ENCODE data around the gene NEU4. TPM values are rescaled to one million over a fixed set of nuclear protein-coding genes. Genes with fewer than 3 reads are reported as not detected.
"Not testable (repeated sequence)": the region's sequence is repeated elsewhere in the genome, so short reads cannot be mapped to it uniquely, and the experiment has no call there.

The NEU4 gene
- total RNA-seq, 1 experiment from 2014 or later, result not detected

DNA sequence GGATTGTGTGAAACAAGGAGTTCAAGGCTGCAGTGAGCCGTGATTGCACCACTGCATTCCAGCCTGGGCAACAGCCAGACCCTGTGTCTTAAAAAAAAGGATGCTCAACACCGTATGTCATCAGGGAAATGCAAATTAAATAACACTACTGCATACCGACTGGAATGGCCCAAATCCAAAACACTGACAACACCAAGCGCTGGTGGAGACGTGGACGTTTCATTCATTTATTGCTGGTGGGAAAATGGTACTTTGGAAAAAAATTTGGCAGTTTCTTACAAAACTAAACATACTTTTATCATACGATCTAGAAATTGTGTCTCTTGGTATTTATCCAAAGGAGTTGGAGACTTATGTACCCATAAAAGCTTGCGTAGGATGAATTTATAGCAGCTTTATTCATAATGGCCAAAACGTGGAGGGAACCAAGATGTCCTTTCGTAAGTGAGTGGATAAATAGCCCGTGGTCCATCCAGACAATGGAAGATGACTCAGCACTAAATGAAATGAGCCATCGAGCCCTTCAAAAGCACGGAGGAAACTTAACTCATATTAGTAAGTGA, 24.2 kb downstream of the NEU4 start:
- DNase-seq (ENCODE audit: low spot score), result no peak

DNA sequence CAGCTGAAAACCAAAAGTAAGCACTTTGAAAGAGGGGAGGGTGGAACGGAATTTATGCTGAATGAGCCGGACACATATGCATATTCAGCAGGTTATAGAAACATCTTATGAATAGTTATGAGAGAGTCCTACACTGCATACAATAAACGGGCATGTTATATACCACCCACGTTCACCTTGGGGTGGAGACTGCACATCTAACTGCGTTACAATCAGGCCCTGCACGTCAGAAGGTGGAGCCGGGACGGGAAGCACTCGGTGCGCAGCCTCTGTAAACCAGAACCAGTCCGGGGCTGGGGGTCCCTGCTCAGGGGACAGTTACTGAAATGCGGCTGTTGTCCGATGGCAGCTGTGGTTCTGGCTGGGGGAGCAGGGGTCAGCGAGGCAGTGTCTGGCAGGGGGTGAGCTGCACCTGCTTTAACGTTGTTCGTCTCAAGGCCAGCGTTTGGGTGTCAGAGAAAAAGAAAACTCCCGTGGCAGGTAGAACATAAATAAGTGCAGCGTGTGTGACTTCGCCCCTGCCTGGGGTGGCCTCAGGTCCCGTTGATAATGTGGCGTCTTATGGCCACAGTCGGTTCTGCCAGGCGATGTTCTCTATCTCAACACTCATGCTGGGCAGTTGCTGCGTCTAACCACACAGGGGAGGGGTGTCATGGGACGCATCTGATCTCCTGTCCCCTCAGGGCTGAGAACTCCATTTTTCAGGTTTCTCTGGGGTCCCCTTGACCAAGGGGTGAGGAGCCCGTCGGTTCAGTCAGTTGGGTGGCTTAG, 24.9 kb downstream of the NEU4 start:
- not testable (repeated sequence) for DNase-seq (ENCODE audit: low spot score)

DNA sequence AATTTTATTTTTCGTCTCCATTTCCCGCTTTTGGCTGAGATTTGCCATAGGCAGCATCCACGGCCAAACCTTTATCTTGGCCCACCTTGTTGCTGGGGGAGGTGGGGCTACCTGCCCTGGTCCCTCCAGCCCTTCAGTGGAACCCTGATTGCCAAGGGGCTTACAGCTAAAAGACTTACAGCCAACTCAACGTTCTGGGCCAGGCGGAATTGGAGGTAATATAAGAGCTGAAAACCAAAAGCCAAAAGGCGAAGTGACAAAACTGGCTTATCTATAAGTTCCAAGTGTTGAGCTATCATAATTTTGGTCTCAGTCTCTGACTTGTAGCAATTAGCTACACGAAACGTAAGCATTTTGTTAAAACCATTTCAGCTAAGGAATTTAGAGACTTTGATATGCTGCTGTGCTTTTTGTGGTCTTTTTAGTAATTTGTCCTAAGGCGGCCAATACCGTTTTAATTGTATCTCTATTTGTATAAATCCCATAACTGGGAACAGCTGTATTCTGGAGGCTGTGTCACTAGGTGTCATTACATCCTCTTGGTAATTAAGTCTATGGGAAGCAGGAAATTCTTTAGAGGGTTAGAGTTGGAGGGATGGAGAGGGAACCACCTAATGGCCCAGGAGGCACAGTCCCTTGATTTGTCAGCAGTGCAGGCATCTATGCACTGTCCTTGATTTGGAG, 25.7 kb downstream of the NEU4 start:
- DNase-seq (ENCODE audit: low spot score), result no peak

DNA sequence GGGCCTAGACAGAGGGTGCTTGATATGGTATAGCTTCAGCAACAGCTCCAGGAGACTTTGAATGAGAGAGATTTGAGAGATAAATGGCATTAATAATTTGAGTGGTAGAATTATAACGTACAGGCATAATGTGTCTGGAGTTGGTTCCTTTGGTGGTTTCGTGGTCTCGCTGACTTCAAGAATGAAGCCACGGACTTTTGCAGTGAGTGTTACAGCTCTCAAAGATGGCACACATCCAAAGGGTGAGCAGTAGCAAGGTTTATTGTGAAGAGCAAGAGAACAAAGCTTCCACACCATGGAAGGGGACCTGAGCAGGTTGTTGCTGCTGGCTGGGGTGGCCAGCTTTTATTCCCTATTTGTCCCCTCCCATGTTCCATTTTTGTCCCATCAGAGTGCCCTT, 26.6 kb downstream of the NEU4 start:
- no peak for DNase-seq (ENCODE audit: low spot score)

DNA sequence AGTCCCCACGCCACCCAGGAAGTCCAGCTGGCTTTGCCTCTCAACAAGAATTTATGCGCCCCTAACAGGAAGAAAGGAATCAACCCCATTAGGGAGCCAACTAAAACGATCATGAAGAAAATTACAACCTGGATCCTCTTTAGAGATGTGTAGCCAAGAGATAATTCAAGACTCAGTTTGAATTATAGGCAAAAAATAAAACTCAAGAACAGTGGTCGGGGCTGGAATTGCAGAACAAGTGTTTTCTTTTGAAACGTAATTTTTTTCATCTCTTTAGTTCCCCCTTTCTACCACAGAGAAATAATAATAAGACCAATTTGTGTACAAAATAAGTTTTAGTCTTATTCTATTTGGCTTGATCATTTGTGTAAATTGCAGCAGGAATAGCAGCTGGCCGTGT, 27.3 kb downstream of the NEU4 start:
- DNase-seq (ENCODE audit: low spot score), result no peak

DNA sequence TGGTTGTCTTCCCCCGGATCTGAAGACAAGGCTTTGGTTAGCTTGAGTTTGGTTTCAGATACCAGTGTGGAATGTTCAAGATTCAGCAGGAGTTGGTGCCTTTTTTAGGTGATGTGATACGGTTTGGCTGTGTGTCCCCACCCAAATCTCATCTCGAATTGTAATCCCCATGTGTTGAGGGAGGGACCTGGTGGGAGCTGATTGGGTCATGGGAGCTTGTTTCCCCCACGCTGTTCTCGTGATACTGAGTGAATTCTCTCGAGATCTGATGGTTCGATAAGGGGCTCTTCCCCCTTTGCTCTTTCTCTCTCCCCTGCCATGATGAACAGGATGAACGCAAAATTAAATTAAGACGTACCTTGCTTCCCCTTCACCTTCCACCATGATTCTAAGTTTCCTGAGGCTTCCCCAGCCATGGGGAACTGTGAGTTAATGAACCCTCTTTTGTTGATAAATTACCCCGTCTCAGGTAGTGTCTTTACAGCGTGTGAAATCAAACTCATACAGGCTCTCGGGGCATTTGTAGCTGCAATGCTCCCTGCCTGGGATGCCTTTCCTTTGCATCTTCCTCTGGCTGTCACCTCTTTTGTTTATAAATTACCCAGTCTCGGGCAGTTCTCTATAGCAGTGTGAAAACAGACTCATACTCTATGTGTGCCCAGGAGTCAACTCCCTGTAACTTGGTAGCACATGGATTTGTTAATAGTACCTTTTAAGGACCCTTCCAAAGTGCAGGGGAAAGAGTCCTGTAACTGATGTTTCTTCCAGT, 28.4 kb downstream of the NEU4 start:
- DNase-seq (ENCODE audit: low spot score), result no peak

DNA sequence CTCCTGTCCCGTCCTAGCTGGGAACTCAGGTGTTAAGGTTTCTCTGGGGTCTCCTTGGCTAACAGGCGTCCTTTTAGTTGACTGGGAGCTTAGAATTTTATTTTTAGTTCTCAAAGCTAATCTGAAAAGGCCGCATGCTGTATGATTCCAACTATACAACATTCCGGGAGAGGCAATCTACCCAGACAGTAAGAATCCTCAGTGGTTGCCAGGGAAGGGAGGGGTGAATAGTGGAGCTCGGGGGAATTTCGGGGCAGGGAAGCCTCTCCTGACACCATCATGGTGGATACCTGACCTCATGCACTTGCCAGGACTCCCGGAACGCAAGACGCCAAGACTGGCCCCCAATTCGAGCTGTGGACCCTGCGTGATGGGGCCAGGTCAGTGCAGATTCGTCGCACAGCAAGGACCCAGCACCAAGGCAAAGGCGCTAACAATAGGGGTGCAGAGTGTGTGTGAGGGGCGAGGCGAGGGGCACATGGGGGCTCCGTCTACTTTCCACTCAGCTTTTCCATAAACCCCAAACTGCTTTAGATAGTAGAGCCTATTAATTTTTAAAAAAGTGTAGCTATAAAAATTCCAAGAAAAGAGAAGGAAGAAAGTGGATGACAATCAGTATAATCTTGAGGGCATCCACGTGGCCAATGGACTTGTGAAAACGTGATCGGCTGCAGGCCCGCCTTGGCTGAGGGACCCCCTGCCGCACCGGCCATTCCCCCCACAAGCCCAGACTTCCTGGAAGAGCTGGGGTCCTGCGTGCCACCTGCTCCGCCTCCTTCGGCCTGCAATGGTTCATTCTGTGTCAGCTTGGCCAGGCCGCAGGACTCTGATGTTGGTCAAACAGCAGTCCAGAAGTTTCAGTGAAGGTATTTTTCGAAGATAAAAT, 32.4 kb downstream of the NEU4 start:
- no peak for DNase-seq (ENCODE audit: low spot score)

DNA sequence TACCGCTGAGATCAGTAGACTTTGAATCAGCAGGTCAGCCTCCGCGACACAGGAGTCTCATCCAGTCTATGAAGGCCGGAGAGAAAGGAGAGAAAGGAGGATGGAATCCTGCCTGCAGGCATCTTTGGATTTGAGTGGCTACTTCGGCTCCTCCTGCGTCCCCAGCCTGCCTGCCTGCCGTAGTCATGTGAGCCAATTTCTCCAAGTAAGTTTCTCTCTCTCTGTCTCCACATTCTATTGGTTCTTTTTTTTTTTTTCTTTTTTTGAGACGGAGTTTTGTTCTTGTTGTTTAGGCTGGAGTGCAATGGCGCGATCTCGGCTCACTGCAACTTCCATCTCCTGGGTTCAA, 33.0 kb downstream of the NEU4 start:
- no peak for DNase-seq (ENCODE audit: low spot score)

DNA sequence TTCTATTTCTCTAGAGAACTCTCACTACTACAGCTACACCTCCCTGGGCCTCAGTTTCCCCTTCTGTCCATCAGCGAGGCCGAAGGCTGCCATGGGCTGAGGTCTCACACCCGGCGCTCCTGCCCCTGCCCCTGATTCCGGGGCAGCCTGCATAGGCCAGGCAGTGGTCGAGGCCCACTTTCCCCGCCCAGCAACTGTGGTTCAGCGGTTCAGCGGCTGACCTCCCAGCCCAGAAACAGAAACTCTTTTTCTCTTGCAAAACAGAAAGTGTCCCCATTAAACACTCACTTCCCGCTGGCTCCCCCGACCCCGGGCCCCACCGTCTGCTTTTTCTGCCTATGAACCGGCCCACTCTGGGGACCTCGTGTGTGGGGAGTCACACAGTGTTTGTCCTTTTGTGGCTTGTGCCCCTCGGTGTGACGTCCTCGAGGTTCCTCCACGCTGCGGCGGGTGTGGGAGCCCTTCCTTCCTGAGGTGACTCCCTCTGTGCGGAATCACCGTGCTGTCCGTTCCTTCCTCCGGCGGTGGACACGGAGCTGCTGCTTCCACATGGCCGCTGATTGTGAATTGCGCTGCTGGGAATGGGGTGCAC, 33.7 kb downstream of the NEU4 start:
- no peak for DNase-seq (ENCODE audit: low spot score)

DNA sequence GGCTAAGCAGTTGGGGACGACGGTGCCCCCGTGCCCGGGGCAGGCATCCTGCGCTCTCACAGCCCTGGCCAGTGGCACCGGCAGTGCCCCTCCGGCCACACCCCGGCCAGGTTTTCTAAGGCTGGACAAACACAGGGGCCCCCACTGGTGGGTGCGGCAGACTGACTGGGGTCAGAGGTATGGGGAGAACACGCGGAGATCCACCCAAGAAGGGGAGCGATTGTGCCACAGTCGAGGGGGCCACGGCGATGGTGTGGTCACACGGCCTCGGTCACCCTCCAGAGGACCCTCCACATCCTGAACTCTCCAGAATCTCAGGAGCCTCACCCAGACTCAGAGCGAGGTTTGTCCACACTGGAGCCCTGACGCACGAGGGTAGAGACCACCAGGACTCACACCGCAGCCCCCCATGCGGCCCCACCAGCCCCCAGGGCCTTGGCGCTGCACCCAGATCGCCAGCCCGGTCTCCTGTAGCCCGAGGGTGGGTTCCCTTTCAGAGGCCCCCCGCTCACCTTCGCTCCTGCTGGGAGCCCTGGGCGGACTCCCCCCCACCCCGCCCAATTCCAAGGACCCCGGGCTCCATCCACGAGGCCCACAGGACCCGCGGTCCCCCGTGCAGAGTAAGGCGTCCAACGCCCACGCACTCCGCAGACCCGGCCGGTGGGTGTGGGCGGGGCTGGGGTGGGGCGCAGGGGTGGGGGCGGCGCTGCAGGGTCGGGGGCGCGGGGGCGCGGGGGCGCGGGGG, 34.5 kb downstream of the NEU4 start:
- no peak for DNase-seq (ENCODE audit: low spot score)

DNA sequence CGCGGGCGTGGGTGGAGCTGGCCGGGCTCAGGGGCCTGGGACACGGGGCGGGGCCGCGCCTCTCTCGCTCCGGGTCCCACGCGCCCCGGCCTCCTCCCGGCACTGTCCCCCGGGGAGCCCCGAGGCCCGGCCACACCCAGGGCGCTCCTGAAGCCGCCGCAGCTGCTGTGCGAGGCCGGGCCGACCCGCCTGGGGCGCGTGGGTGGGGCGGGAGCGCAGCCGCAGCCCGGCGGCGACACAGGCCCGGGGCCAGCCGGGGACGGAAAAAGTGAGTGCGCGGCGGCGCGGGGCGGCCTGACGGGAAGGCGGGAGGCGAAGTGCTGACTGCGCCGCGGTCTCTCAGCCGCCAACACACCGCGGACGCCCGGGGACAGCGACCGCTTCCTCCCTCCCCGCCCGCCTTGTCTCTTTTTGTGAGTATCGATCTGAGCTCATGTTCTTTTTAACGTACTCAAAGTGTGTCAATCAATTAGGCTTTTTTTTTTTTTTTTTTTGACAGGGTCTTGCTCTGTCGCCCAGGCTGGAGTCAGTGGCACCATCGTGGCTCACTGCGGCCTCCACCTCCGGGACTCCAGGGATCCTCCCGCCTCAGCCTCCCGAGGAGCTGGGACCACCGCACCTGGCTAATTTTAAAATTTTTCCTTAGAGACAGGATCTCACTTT, 35.2 kb downstream of the NEU4 start:
- DNase-seq (ENCODE audit: low spot score), result no peak

DNA sequence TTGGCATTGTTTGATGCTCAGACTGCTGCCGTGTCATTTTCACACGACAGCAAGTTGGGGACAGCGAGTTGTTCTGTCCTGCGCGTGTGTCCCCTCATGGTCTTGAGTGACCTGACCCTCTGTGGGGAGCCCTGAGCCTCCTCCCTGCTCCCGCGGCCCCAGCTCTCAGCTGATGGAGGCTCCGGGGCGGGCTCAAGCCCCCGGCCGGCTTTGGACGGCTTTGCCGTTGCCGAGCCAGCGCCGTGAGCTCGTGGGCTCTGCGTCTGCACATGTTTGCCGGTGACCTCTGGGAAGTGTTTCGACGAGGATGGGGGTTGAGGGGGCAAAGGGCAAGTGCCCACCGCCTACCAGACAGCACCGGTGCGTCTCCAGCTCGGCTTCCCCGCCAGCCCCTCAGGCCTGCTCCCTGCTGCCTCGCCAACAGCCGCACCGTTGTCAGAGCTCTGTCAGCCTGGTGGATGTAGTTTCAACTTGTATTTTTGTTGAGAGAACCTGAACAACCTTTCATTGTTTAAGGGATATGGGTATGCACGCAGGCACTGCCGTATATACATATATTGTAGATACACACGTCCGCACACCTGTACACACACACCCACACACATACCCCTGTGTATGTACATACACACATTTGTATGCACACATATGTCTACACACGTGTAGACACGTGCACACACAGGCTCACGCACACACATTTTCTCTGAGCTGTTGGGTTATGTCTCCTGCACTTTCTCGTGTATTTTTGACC, 36.0 kb downstream of the NEU4 start:
- no peak for DNase-seq (ENCODE audit: low spot score)

DNA sequence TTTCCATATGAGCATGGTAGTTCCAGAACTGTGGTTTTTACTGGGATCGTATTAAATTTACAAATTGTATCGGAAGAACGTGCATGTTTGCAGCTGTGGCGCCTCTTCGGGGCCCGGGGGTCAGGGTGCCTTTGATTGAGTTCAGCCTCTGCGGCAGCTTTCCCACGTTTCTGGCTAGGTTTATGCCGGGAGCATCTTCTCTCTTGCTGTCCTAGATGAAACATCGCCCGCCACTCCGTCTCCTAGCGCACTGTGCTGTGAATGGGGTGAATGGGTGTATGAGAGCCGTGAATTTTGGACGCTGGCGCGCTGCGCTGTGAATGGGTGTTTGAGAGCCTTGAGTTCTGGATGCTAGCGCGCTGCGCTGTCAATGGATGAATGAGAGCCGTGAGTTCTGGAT, 37.4 kb downstream of the NEU4 start:
- no peak for DNase-seq (ENCODE audit: low spot score)

DNA sequence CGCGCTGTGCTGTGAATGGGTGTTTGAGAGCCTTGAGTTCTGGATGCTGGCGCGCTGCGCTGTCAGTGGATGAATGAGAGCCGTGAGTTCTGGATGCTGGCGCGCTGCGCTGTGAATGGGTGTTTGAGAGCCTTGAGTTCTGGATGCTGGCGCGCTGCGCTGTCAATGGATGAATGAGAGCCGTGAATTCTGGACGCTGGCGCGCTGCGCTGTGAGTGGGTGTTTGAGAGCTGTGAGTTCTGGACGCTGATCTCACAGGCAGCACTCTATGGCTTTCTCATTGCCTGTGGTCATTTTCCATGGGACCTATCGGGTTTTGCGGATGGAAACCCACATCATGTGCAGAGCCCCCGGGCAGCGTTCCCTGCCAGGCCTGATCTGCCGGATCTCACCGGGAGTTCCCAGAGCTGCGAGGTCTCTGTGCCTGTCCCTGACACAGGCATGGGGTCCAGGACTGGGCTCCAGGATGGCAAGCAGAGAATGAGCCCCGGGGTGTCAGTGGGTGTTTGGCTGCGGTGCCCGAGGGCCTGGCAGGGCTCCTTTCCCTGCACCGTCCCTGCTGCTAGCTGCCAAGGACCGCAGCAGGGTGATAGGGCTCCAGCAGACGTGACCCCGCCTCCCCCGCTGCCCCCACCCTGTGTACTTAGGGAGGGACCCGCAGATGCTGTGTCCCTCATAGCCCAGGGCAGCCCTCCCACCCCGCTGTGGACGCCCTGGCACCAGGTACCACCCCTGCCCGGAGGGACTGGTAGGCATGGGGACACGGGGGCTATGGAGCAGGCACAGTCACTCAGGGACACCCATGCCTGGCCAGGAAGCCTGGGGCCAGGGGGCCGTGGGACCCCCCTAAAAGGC, 40.0 kb downstream of the NEU4 start:
- DNase-seq (ENCODE audit: low spot score), result no peak

DNA sequence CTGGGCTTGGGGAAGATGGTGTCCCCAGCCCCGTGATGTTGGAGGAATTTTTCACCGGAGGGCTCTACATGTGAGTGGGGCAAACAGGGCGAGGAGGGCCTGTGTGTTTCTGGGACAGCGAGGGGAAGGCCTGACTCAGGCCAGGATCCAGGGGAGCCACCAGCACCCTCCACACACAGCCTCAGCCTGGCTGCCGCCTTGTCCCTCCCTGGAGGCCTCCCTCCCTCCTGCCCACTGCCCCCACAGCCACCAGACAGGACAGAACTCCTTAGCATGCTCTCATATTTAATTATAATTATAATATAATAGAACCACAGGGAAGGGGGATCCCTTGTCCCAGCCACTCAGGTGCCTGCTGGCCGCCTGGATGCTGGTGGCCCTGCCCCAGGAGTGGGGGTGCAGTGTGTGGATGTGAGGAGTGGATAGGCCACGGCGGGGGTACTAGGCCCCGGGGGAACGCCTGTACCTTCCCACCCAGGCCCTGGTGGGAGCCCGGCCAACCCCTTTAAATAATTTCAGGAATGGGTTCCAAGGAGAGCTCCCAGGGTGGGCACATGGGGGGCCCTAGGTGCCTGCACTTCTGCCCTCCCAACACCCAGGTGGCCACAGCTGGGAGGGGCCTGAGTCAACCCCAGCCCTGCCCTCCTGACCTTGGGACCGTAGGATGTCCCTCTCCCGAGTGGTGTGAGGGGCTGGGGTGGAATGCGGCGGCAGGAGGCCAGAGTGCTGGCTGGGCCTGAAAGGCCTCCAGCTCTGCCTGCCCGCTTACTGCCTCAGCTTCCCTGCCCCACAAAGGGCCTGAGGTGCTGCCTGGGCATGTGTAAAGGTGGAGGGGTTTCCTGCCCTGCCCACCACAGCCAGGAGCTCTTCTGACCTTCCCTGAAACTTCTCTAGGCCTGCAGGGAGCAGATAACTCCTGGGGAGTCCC, 40.9 kb downstream of the NEU4 start:
- DNase-seq (ENCODE audit: low spot score), result no peak

DNA sequence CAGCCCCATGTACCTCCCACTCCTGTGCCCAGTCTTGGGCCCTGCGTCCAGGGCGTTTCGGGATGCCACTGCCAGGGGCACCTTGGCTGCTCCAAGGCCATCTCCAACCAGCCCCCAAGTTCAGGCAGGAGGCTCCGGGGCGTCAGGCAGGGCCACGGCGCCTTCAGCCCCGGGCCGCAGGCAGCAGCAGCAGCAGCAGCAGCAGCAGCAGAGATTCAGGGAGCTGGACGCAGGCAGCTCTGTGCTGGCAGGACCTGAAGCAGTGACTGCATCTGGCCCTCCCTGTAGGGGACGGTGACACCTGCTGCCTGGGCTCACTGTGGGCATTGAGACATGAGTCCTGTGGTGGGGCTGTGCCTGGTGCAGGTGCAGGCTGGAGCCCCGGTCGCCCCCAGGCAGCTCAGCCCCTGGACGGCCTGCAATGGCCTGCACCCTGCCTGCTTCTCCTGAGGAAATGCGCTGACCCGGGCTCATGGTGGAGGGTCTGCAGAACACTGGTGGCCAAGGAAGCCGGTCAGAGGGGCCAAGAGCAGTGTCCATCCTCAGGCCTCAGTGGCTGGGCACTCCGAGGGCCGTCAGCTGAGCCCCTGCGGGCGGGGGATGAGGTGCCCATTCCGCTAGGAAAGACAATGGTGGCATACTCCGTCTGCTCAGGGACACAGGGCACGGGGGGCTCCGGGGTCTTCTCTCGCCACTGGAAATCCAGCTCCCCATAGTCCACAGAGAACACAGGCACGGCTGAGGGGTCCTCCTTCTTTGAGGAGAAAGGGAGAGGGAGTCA, 41.7 kb downstream of the NEU4 start:
- DNase-seq (ENCODE audit: low spot score), result no peak
